HG03175 (cell line): ENCODE measurements around the gene PLXNA4.

Experiments used
- ATAC-seq: cut with Tn5 transposase; IDR thresholded peaks from one replicate; pipeline ENCODE4 v1.9.1; 2021; ENCODE audit warnings: mild to moderate bottlenecking, moderate library complexity; ENCODE audit not compliant: unreplicated experiment

PLXNA4 gene

GRCh38 chr7:132590162-132590561, 13.9 kb upstream of the PLXNA4 start:
- no peak for ATAC-seq

DNA sequence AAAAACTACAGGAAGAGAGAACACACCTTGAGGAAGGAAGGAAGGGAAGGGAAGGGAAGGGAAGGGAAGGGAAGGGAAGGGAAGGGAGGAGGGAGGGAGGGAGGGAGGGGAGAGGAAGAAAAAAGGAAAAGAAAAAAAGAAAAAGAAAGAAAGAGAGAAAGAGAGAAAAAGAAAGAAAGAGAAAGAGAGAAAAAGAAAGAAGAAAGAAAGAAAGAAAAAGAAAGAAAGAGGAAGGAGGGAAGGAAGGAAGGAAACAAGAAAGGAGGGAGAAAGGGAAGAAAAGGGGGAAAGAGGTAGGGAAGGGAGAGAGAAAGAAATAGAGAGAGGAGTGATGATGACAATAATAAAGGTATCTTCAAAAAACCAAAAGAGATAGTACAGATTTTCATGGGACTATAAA, 12.3 kb upstream of the PLXNA4 start:
- no peak for ATAC-seq

DNA sequence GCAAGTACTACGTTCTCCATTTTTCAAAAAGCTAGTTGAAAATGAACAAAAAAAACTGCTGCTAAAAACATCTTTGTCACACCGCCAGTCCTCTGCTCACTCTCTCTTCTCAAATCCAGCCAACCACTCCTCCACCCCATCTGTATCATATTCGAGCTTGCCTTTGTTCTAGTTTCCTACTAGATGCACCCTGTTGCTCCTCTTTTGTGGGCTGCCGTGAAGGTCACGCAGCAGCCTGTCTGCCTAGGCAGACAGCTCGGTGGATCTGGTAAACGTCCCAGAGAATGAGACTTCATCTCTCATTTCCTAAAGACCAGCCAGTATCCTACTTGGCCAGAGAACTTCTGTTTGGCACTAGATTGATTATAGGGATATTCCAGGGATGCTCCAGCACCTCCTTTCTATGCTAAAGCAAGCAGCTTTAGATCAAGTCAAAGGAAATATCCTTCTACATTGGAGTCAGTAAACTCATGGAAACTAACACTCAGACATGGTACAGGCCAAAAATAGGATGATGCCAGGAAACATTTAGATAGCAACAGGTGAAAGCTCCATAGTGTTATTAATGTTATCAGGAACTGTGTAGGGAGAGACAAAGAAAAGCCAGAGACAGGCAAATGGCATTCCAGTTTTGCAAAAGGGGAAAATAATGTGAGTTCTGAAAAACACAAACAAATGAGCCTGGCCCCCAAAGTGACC, 8.7 kb upstream of the PLXNA4 start:
- no peak for ATAC-seq

GRCh38 chr7:132581431-132581830, 5.2 kb upstream of the PLXNA4 start:
- ATAC-seq: no peak

GRCh38 chr7:132580717-132581285, 4.5 kb upstream of the PLXNA4 start:
- peak; percentile 59 for ATAC-seq

DNA sequence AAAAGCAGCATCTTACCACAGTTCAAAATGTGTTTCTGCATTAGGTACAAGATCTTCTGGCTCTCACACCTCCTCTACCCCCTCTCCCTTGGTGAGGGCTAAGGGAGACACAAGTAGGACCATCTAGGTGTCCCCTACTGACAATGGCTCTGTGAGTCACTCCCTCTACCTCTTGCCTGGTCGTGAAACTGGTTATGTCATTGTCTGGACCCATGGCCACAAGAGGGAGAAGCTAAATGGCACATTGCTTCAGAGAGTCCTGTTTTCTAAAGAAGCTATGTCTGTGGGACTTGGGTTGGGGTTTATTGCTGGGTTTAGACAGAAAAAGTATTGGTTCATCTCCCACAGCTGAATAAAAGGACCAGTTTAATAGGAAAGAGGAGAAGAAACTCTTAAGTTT, 4.0 kb upstream of the PLXNA4 start:
- no peak for ATAC-seq

- ATAC-seq: no peak
Measured at GRCh38 chr7:132579260-132579899, 3.1 kb upstream of the PLXNA4 start.

GRCh38 chr7:132578826-132579225, 2.6 kb upstream of the PLXNA4 start:
- no peak for ATAC-seq

GRCh38 chr7:132578050-132578370, 1.7 kb upstream of the PLXNA4 start:
- ATAC-seq: no peak

- no peak for ATAC-seq
Measured at GRCh38 chr7:132577206-132578049, 1.2 kb upstream of the PLXNA4 start.

- ATAC-seq: no peak
Measured at GRCh38 chr7:132576721-132577085, 433 bp upstream of the PLXNA4 start.

GRCh38 chr7:132575419-132575981, 770 bp downstream of the PLXNA4 start:
- no peak for ATAC-seq

GRCh38 chr7:132574223-132574622, 2.0 kb downstream of the PLXNA4 start:
- no peak for ATAC-seq

DNA sequence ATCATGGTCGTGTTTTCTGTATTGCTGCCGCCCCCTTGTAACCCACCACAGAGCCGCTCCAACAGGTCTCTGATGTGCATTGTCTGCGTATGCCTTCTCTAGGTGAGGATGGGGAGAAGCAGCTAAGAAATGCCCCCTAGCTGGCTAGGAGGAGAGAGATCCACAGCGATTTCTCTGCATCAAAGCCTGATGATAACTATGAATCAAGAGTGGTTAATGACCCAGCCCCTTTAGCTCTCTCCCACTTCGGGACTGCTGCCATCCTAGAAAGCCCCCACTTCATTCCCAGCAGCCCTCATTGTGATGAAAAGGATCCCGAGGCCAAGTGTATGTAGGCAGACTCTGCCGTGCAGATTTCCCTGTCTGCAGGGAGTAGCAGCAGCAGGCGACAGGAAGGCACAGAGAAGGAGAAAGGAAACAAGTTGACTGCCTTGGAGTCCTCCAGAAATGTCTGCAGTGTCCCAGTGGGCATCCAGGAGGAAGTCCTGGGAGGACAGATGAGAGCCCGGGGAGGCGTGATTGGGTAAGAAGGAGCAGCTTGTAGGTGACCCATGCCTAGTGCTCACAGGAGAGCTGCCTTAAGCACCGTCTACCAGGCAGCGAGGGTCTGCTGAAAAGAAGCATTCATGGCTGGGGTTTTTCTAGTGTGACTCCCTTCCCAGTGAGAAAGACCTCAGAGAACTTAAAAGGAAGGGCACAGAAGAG, 2.9 kb downstream of the PLXNA4 start:
- no peak for ATAC-seq

- no peak for ATAC-seq
Measured at GRCh38 chr7:132572526-132572925, 3.7 kb downstream of the PLXNA4 start.

DNA sequence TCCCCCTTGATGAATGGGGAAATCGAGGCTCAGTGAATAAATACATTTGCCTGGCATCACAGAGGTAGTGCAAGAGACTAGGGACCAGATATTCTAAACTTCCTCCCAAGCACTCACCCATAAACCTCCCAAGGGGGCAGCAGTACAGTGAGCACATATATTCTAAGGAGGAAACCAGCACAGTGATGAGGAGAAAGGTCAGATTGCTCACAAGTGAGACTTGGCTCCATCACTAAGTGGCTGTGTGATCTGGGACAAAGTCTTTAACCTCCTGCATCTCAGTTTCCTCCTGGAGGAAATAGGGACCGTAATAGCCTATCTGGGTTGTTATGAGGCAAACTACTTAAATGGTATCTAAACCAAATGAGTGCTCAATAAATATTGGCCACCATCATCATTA, 4.3 kb downstream of the PLXNA4 start:
- ATAC-seq: no peak

GRCh38 chr7:132569884-132570614, 6.2 kb downstream of the PLXNA4 start:
- no peak for ATAC-seq

DNA sequence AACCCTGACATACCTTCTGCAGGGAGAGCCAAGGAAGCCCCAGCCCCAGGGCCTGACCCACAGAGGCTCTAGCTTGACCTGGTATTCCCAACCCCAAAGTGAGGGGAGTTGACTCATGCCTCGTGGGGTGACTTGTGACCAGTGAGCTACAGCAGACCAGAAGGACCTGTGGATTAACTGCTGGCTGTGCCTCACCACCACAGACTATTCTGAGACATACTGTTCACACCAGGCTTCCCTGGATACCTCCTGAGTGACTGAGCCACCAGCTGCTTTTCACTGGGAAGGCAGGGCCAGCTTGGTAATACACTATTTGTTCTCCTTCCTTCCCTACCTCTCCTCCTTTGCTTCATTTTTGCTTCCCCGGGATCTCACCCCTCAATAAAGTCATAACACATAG, 7.3 kb downstream of the PLXNA4 start:
- no peak for ATAC-seq

GRCh38 chr7:132565885-132566284, 10.4 kb downstream of the PLXNA4 start:
- ATAC-seq: no peak

GRCh38 chr7:132565441-132565840, 10.8 kb downstream of the PLXNA4 start:
- no peak for ATAC-seq
